Caco-2 (cell line): ENCODE results near the gene SRBD1. TPM values are rescaled to one million over a fixed set of nuclear protein-coding genes. Genes with fewer than 3 reads are reported as not detected.
A peak's percentile ranks its signal among the peaks of the same experiment; 100 is the strongest.

Experiments used
- BruUV-seq: library from RNA; stranded (reverse); fragments of 400-500 nt; replicated peaks from 2 replicates; lab custom pipeline; 2021; lab: Mats Ljungman, UMichigan
- CTCF ChIA-PET: fragments of 300-600 bp; sonication (Branson Sonifier 250); formaldehyde crosslinking; loops from one replicate; lab custom pipeline; 2022; ENCODE audit warnings: antibody characterized with exemption; lab: Charles Lee
- POLR2A ChIA-PET: fragments of 300-600 bp; sonication (Branson Sonifier 250); formaldehyde crosslinking; loops from one replicate; lab custom pipeline; 2022; ENCODE audit warnings: antibody characterized with exemption; lab: Charles Lee
- DNase-seq, 2 experiments: peaks; one replicate each; pipeline versions ENCODE4 v3.0.0 to v3.0.0-alpha.2; 2020 to 2022
- H3K27me3 ChIP-seq: replicated peaks from 2 replicates; pipeline ENCODE4 v1.6.0; 2011; ENCODE audit warnings: low read length; ENCODE audit not compliant: control insufficient read depth, insufficient read depth
- H3K36me3 ChIP-seq: 2 replicates; pipeline ENCODE4 v1.5.1; 2011; ENCODE audit warnings: low read length; ENCODE audit not compliant: control insufficient read depth, insufficient read depth
- H3K4me1 ChIP-seq: fragments of 250-450 bp; sonication (Bioruptor Pico); 2 replicates; pipeline ENCODE4 v1.5.1; 2020; ENCODE audit warnings: mild to moderate bottlenecking
- H3K4me3 ChIP-seq: 2 replicates; pipeline ENCODE4 v1.5.1; 2011; ENCODE audit warnings: low read depth, mild to moderate bottlenecking, control low read depth, low read length
- H3K9me3 ChIP-seq: fragments of 250-450 bp; sonication (Bioruptor Pico); 2 replicates; pipeline ENCODE4 v1.5.1; 2020; ENCODE audit warnings: mild to moderate bottlenecking, moderate library complexity
- H3K27ac Mint-ChIP-seq: one replicate; pipeline ENCODE4 v1.8.0; 2022; ENCODE audit warnings: mixed read lengths; ENCODE audit not compliant: unreplicated experiment
- H3K27me3 Mint-ChIP-seq: one replicate; pipeline ENCODE4 v1.8.0; 2022; ENCODE audit warnings: mixed read lengths; ENCODE audit not compliant: insufficient read depth, unreplicated experiment
- H3K36me3 Mint-ChIP-seq: one replicate; pipeline ENCODE4 v1.8.0; 2022; ENCODE audit warnings: mild to moderate bottlenecking, mixed read lengths; ENCODE audit not compliant: insufficient read depth, unreplicated experiment
- H3K4me1 Mint-ChIP-seq: one replicate; pipeline ENCODE4 v1.8.0; 2022; ENCODE audit warnings: low read depth, mixed read lengths; ENCODE audit not compliant: unreplicated experiment
- H3K4me3 Mint-ChIP-seq: one replicate; pipeline ENCODE4 v1.8.0; 2022; ENCODE audit warnings: mild to moderate bottlenecking, moderate library complexity, mixed read lengths; ENCODE audit not compliant: unreplicated experiment
- H3K9me3 Mint-ChIP-seq: one replicate; pipeline ENCODE4 v1.8.0; 2022; ENCODE audit warnings: mixed read lengths; ENCODE audit not compliant: unreplicated experiment
- CTCF ChIP-seq, 2 experiments: fragments of 200-600 bp in 1 of 2; IDR thresholded peaks; 1 replicate in 1 of 2; 2 replicates in 1 of 2; pipeline versions ENCODE4 v1.5.1 to v1.8.0; 2011 to 2022; ENCODE audit warnings: antibody characterized with exemption in 1 of 2, control low read depth in 1 of 2, inconsistent platforms in 1 of 2, low read depth in 1 of 2, low read length in 1 of 2, mild to moderate bottlenecking in 1 of 2, moderate library complexity in 1 of 2; ENCODE audit not compliant: insufficient read depth in 1 of 2, severe bottlenecking in 1 of 2, unreplicated experiment in 1 of 2
- intact Hi-C: fragments of 100-400 bp; cut with micrococcal nuclease; formaldehyde crosslinking; loops from one replicate; pipeline ENCODE4 v1.10.0; 2022; ENCODE audit not compliant: unreplicated experiment
- total RNA-seq: library from RNA; stranded (reverse); gene quantifications from 2 replicates; pipeline ENCODE4 v1.2.3, GENCODE V29; 2022

Gene SRBD1
- total RNA-seq, 1 experiment from 2014 or later = 15.8 TPM

DNA sequence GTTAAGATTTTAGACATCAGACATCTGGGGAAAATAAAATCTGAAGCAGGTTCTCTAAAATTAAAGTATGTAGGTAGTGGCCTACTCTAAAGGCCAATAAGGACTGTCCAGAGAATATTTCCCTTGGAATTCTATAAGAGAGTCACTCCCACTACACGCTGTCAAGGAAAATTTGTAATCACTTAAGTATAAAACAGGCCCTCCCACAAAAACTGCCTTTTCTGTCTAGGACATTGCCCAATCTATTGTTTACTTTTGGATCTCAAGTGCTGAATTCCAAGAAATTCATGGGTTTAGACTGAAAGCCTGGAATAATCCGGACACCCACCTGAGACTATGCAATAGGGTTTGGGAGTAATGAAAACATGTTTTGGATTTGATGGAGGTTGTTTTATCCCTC, 1.7 kb upstream of the SRBD1 start:
- no peaks in the 10 kb centered on the region for H3K9me3 ChIP-seq
- POLR2A ChIA-PET = no interaction called here
- peak overlapping the region; percentile 95 for H3K4me3 Mint-ChIP-seq
- H3K4me1 Mint-ChIP-seq = peaks cover 45% of the 10 kb centered on the region
- no peak overlapping the region for H3K4me3 ChIP-seq
- intact Hi-C loops = loop anchor here (10.0 kb wide), 1 partner anchor 682 kb away; the partner anchor contains the start of gene EPAS1
- TF ChIP-seq CTCF (IDR thresholded peaks at IDR 0.05; ENCODE audit: insufficient read depth in 1 of 2, low read depth in 1 of 2, low read length in 1 of 2, severe bottlenecking in 1 of 2, unreplicated experiment in 1 of 2) = no peak
- no peaks in the 10 kb centered on the region for H3K36me3 Mint-ChIP-seq
- no peaks in the 10 kb centered on the region for H3K27me3 ChIP-seq
- CTCF ChIA-PET = interaction anchor here (0.6 kb wide), 1 partner anchor 1045 kb away, joined by 3 read pairs; no protein-coding TSS in a partner anchor
- no TSS peak for BruUV-seq
- H3K4me1 ChIP-seq = peaks cover 37% of the 10 kb centered on the region
- no peaks in the 10 kb centered on the region for H3K27me3 Mint-ChIP-seq
- no peaks in the 10 kb centered on the region for H3K36me3 ChIP-seq
- peak in 1 of 2 experiments; percentile 32 for DNase-seq
- peak overlapping the region; percentile 97 for H3K27ac Mint-ChIP-seq
- no peaks in the 10 kb centered on the region for H3K9me3 Mint-ChIP-seq

GRCh38 chr2:45612285-45612684, 1.2 kb upstream of the SRBD1 start:
- no peak overlapping the region for H3K4me3 ChIP-seq
- ChIA-PET POLR2A (no interaction called here), CTCF (interaction anchor here (0.6 kb wide), 1 partner anchor 1045 kb away, joined by 3 read pairs; no protein-coding TSS in a partner anchor)
- H3K4me1 ChIP-seq = peaks cover 34% of the 10 kb centered on the region
- H3K36me3 ChIP-seq = no peaks in the 10 kb centered on the region
- H3K9me3 ChIP-seq = no peaks in the 10 kb centered on the region
- Mint-ChIP-seq H3K9me3 (no peaks in the 10 kb centered on the region), H3K27ac (peak overlapping the region; percentile 97), H3K4me1 (peaks cover 47% of the 10 kb centered on the region), H3K4me3 (peak overlapping the region; percentile 95), H3K27me3 (no peaks in the 10 kb centered on the region), H3K36me3 (no peaks in the 10 kb centered on the region)
- intact Hi-C loops = loop anchor here (10.0 kb wide), 1 partner anchor 683 kb away; the partner anchor contains the start of gene EPAS1
- H3K27me3 ChIP-seq = no peaks in the 10 kb centered on the region
- BruUV-seq = no TSS peak
- DNase-seq = peak; percentile 63 to 66
- TF ChIP-seq CTCF (IDR thresholded peaks at IDR 0.05; ENCODE audit: insufficient read depth in 1 of 2, low read depth in 1 of 2, low read length in 1 of 2, severe bottlenecking in 1 of 2, unreplicated experiment in 1 of 2) = no peak

DNA sequence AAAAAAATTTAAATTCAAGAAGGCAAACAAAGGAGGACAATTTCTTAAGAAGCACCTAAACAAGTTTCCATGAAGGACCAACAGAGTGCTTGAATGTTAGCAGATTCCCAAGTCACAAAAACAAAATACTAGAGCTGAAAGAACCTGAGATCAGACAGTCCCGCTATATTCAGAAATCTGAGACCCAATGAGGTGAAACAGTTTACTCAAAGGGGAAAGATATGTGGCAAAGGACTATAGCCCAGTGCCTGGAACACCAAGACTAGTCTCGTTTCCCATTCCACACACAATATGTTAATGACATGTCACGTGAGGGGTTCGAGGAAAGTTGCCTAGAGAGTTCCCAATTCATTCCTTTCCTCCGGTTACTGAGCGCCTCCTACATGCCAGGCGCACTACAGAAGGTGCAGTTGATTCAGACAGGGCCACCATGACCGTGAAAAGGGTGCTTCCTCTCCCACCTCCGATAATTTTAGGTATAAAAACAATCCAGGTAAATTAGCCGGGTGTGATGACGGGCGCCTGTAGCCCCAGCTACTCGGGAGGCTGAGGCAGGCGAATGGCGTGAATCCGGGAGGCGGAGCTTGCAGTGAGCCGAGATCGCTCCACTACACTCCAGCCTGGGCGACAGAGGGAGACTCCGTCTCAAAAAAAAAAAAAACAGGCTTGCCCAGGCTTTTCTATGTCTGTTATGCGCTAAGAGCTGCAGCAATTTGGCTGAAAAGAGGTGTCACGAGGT, 617 bp downstream of the SRBD1 start:
- Mint-ChIP-seq H3K4me3 (peak overlapping the region; percentile 95), H3K9me3 (no peaks in the 10 kb centered on the region), H3K27ac (peak overlapping the region; percentile 97), H3K27me3 (no peaks in the 10 kb centered on the region), H3K36me3 (no peaks in the 10 kb centered on the region), H3K4me1 (peaks cover 47% of the 10 kb centered on the region)
- H3K27me3 ChIP-seq = no peaks in the 10 kb centered on the region
- POLR2A ChIA-PET = interaction anchor here (0.7 to 1.4 kb wide), 5 partner anchors 39 to 326 kb away, joined by 3 to 7 read pairs (median 4); no protein-coding TSS in a partner anchor
- H3K9me3 ChIP-seq = no peaks in the 10 kb centered on the region
- no peaks in the 10 kb centered on the region for H3K36me3 ChIP-seq
- CTCF ChIA-PET = interaction anchor here (0.6 to 1.1 kb wide), 6 partner anchors 25 to 542 kb away, joined by 3 to 5 read pairs (median 4); no protein-coding TSS in a partner anchor
- intact Hi-C loops = loop anchor here (1.0 to 10.0 kb wide), 2 partner anchors 25 to 684 kb away; partner anchors contain the start of gene EPAS1
- DNase-seq = peak; percentile 65 to 72
- H3K4me3 ChIP-seq = peak overlapping the region; percentile 68
- TSS peak; percentile 73 for BruUV-seq
- H3K4me1 ChIP-seq = peaks cover 26% of the 10 kb centered on the region
- peak; percentile 36 to 39 for TF ChIP-seq CTCF (IDR thresholded peaks at IDR 0.05; ENCODE audit: insufficient read depth in 1 of 2, low read depth in 1 of 2, low read length in 1 of 2, severe bottlenecking in 1 of 2, unreplicated experiment in 1 of 2)
